Breast epithelium (tissue), 3 donors: ENCODE results near the gene TGM3.

ENCODE experiments used
- POLR2A ChIP-seq: fragments of 450-650 bp; IDR thresholded peaks from one replicate; pipeline ENCODE4 v1.6.1; 2016; ENCODE audit warnings: antibody characterized with exemption, mild to moderate bottlenecking, moderate library complexity
- POLR2AphosphoS5 ChIP-seq, 3 donors: sonication (generic); formaldehyde crosslinking; IDR thresholded peaks; one replicate each; pipeline ENCODE4 v1.6.1; 2017; ENCODE audit warnings: antibody characterized with exemption in 3 of 3
- TF ChIP-seq, protein P1 (sequence below), 3 donors: fragments of 450-650 bp; IDR thresholded peaks; one replicate each; pipeline ENCODE4 v1.5.1; 2016 to 2017; ENCODE audit warnings: antibody characterized with exemption in 3 of 3, mild to moderate bottlenecking in 3 of 3, moderate library complexity in 3 of 3

DNA sequence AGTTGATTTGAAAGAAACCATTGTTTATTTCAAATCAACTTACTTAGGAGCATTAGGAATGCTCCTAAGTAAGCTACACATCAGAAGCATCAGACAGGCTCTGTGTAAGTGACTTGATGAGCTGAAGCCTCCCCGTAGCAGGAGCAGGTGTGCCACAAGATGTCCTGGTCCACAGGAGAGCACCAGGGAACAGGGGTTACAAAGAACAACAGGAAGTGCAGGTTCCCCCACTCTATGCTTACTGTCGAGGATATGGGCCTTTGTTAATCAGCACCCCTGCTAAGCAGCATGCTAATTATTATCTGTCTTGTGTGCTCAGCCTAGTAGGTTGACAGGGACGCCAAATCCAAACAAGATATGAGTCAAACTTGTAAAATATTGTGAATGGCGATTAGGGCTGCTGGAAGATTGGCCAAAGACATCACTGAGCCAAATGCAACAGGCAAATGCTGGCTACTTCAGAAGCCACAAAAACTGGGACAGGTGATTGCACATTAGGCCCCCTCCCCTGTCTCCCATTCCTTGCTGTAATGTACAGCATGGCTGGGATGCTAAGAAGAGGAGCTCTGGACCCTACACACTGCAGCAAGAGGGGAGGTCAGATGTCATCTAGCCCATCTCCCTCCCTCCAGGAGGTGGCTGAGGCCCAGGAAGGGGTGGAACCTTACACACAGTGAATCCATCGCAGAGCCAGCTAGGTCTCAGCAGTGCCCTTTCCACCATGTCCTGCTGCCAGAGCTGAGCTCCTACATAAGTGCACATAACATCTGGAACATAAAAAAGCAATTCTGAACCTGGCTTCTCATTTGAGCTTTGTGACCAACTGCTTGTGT is 939 bp downstream of the TGM3 start:
- TF ChIP-seq, protein P1, sequence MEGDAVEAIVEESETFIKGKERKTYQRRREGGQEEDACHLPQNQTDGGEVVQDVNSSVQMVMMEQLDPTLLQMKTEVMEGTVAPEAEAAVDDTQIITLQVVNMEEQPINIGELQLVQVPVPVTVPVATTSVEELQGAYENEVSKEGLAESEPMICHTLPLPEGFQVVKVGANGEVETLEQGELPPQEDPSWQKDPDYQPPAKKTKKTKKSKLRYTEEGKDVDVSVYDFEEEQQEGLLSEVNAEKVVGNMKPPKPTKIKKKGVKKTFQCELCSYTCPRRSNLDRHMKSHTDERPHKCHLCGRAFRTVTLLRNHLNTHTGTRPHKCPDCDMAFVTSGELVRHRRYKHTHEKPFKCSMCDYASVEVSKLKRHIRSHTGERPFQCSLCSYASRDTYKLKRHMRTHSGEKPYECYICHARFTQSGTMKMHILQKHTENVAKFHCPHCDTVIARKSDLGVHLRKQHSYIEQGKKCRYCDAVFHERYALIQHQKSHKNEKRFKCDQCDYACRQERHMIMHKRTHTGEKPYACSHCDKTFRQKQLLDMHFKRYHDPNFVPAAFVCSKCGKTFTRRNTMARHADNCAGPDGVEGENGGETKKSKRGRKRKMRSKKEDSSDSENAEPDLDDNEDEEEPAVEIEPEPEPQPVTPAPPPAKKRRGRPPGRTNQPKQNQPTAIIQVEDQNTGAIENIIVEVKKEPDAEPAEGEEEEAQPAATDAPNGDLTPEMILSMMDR (IDR thresholded peaks at IDR 0.05), result no peak
- TF ChIP-seq POLR2AphosphoS5 (IDR thresholded peaks at IDR 0.05) (no peak), POLR2A (no peak)
